Measurements from ENCODE around the gene STX18. TPM values are rescaled to one million over a fixed set of nuclear protein-coding genes. Genes with fewer than 3 reads are reported as not detected.
A peak's percentile ranks its signal among the peaks of the same experiment; 100 is the strongest.

STX18 gene
- total RNA-seq, 6 experiments from 2014 or later: 27.5 to 37.1 (median 29.8) TPM

DNA sequence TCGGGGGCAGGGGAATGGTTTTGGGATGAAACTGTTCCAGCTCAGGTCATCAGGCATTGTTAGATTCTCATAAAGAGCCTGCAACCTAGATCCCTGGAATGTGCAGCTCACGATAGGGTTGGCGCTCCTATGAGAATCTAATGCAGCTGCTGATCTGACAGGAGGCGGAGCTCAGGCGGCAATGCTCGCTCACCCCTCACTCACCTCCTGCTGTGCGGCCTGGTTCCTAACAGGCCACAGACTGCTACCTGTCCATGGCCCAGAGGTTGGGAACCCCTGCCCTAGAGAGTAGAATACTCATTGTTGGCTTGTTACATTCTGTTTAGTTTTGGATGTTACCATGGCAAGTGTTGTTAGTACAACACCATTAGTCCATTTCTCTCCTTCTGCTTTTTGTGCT, 40.8 kb upstream of the STX18 start:
- TF ChIP-seq, protein P1, sequence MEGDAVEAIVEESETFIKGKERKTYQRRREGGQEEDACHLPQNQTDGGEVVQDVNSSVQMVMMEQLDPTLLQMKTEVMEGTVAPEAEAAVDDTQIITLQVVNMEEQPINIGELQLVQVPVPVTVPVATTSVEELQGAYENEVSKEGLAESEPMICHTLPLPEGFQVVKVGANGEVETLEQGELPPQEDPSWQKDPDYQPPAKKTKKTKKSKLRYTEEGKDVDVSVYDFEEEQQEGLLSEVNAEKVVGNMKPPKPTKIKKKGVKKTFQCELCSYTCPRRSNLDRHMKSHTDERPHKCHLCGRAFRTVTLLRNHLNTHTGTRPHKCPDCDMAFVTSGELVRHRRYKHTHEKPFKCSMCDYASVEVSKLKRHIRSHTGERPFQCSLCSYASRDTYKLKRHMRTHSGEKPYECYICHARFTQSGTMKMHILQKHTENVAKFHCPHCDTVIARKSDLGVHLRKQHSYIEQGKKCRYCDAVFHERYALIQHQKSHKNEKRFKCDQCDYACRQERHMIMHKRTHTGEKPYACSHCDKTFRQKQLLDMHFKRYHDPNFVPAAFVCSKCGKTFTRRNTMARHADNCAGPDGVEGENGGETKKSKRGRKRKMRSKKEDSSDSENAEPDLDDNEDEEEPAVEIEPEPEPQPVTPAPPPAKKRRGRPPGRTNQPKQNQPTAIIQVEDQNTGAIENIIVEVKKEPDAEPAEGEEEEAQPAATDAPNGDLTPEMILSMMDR (IDR thresholded peaks at IDR 0.05): no peak
- H3K36me3 Mint-ChIP-seq (ENCODE audit: low read depth): peaks cover 11% of the 10 kb centered on the region
- H3K4me1 Mint-ChIP-seq (ENCODE audit: low read depth): peaks cover 46% of the 10 kb centered on the region
- H3K9me3 Mint-ChIP-seq: peaks cover 11% of the 10 kb centered on the region; the same call in 1 of the 2 replicates
- H3K27ac Mint-ChIP-seq: no peak overlapping the region
- DNase-seq: no peak
- no peaks in the 10 kb centered on the region; the same call in 1 of the 2 replicates for H3K27me3 Mint-ChIP-seq (ENCODE audit: insufficient read depth)
- H3K4me3 Mint-ChIP-seq: no peak overlapping the region

DNA sequence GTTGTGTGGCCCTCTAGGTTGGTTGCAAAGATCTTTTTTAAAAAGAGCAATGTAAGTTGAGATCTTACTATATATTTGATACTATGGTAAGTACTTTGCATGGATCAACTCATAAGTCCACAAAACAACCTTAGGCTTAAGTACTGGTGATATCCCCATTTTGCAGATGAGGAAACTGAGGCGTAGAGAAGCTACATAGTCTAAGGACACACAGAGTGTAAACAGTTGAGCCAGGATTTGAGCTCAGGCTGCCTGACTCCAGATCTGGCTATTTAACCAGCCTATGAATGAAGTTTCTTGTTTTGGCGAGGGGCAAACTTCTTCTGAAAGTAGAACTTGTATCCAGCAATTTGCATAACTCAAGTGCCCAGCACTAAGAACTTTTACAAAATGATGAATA, 38.6 kb upstream of the STX18 start:
- peaks cover 39% of the 10 kb centered on the region for H3K4me1 Mint-ChIP-seq (ENCODE audit: low read depth)
- no peaks in the 10 kb centered on the region for H3K9me3 Mint-ChIP-seq
- no peak overlapping the region for H3K27ac Mint-ChIP-seq
- H3K4me3 Mint-ChIP-seq: no peak overlapping the region
- H3K36me3 Mint-ChIP-seq (ENCODE audit: low read depth): no peaks in the 10 kb centered on the region
- TF ChIP-seq, protein P1 (IDR thresholded peaks at IDR 0.05): no peak
- no peaks in the 10 kb centered on the region; the same call in 1 of the 2 replicates for H3K27me3 Mint-ChIP-seq (ENCODE audit: insufficient read depth)
- DNase-seq: no peak

DNA sequence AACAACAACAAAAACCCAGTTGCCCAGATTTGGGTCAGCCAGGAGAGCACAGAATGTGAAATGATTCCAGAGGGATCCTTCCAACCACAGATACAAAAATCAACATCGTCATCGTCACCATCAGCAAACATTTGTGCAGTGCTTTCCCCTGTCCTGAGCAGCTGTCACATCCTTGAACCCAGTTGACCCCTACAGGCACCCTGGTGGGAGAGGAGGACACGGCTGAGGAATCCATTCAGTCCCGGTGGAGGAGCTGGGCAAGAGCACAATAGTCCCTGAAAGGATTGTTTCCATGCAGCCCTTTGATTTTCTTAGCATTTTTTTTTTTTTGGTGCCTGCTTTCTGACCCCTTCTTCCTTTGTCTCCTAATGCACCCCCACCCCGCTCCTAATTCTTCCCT, 37.1 kb upstream of the STX18 start:
- H3K36me3 Mint-ChIP-seq (ENCODE audit: low read depth): no peaks in the 10 kb centered on the region
- H3K27me3 Mint-ChIP-seq (ENCODE audit: insufficient read depth): peaks cover under 1% of the 10 kb centered on the region; the same call in 1 of the 2 replicates
- no peak overlapping the region for H3K27ac Mint-ChIP-seq
- no peak overlapping the region for H3K4me3 Mint-ChIP-seq
- H3K9me3 Mint-ChIP-seq: no peaks in the 10 kb centered on the region
- no peak for DNase-seq
- TF ChIP-seq, protein P1 (IDR thresholded peaks at IDR 0.05): no peak
- H3K4me1 Mint-ChIP-seq (ENCODE audit: low read depth): peaks cover 34% of the 10 kb centered on the region

DNA sequence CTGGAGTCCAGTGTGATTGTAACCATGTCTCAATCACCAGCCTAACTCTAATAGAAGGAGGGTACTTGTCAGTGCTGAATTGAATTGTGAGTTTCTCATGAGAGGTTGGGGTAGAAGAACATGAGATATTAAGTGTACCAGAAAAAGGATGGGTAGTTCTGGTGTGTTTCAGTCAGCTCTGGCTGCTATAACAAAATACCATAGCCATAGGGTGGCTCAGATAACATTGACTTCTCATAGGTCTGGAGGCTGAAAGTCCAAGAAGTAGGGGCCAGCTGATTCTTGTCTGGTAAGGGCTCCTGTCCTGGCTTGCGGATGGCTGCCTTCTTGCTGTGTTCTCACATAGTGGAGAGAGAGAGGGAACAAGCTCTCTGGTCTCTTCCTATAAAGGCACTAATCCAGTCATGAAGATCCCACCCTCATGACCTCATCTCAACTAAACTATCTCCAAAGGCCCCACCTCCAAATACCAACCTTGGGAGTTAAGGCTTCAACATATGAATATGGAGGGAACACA, 35.6 kb upstream of the STX18 start:
- Mint-ChIP-seq H3K27ac (no peak overlapping the region), H3K4me1 (ENCODE audit: low read depth) (peaks cover 32% of the 10 kb centered on the region), H3K27me3 (ENCODE audit: insufficient read depth) (peaks cover 4% of the 10 kb centered on the region; the same call in 1 of the 2 replicates), H3K9me3 (no peaks in the 10 kb centered on the region), H3K36me3 (ENCODE audit: low read depth) (no peaks in the 10 kb centered on the region), H3K4me3 (no peak overlapping the region)
- TF ChIP-seq, protein P1 (IDR thresholded peaks at IDR 0.05): no peak
- no peak for DNase-seq

DNA sequence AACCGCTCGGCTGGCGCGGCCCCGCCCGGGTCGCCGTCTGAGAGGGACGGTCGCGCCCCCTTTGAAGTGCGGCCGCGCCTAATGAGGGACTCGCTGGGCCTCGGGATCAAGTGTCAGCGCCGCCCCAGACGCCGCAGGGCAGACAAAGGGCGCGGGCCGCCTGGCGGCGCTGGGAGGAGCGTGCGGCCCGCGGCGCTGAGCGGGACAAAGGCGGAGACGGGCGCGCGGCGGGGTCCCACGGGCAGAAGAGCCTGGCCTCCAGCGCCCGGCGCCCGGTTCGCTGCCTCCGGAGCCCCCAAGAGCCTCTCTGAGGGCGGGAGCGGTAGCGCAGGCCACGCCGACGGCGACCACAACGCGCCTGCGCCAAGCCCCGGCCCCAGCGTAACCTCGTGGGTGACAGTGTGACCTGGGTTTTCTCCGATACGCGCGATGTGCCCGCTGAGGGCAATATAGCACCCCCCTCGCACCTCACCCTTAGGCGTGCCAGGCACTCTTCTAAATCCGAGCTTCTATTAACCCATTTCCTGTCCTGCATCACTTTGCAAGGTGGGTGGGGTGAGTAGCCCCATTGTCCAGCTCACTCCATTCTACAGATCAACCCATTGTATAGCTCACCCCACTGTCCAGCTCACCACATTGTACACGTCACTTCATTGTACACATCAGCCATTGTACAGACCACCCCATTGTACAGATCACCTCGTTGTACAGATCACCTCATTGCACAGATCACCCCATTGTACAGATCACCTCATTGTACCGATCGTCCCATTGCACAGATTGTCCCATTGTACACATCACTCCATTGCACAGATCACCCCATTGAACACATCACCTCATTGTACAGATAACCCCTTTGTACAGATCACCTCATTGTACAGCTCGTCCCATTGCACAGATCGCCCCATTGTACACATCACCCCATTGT, 33.7 kb upstream of the STX18 start:
- no peaks in the 10 kb centered on the region for H3K9me3 Mint-ChIP-seq
- 0 out of 2 replicates have a peak, but pooled peaks cover 4% of the 10 kb centered on the region for H3K36me3 Mint-ChIP-seq (ENCODE audit: low read depth)
- DNase-seq: peak; percentile 8
- peaks cover 32% of the 10 kb centered on the region for H3K4me1 Mint-ChIP-seq (ENCODE audit: low read depth)
- H3K27ac Mint-ChIP-seq: peak overlapping the region; percentile 77
- TF ChIP-seq, protein P1 (IDR thresholded peaks at IDR 0.05): peak; percentile 77
- peak overlapping the region; percentile 86 for H3K4me3 Mint-ChIP-seq
- H3K27me3 Mint-ChIP-seq (ENCODE audit: insufficient read depth): peaks cover 4% of the 10 kb centered on the region; the same call in 1 of the 2 replicates

All from HFFc6 (cell line).